Effector memory CD4-positive, alpha-beta T cell (primary cell): ENCODE results near the gene ACSF2.
A peak's percentile ranks its signal among the peaks of the same experiment; 100 is the strongest.

Experiments
- DNase-seq, 3 donors: peaks; one replicate each; pipeline ENCODE4 v3.0.0-alpha.2; 2020
- H3K27ac ChIP-seq: 2 replicates; pipeline ENCODE4 v1.7.0; 2013; ENCODE audit warnings: mild to moderate bottlenecking, low read length, moderate library complexity; ENCODE audit not compliant: insufficient read depth, poor library complexity, severe bottlenecking
- H3K27me3 ChIP-seq: replicated peaks from 2 replicates; pipeline ENCODE4 v1.7.0; 2013; ENCODE audit warnings: mild to moderate bottlenecking, low read length; ENCODE audit not compliant: insufficient read depth, control insufficient read depth, poor library complexity, severe bottlenecking
- H3K36me3 ChIP-seq: 2 replicates; pipeline ENCODE4 v1.7.0; 2013; ENCODE audit warnings: mild to moderate bottlenecking, low read length, moderate library complexity; ENCODE audit not compliant: control insufficient read depth, insufficient read depth
- H3K4me1 ChIP-seq: 2 replicates; pipeline ENCODE4 v1.7.0; 2013; ENCODE audit warnings: low read length, mild to moderate bottlenecking; ENCODE audit not compliant: control insufficient read depth, insufficient read depth, poor library complexity, severe bottlenecking
- H3K4me3 ChIP-seq: 2 replicates; pipeline ENCODE4 v1.7.0; 2013; ENCODE audit warnings: low read length, low read depth, mild to moderate bottlenecking; ENCODE audit not compliant: insufficient read depth, poor library complexity, severe bottlenecking
- H3K9me3 ChIP-seq: 2 replicates; pipeline ENCODE4 v1.7.0; 2013; ENCODE audit warnings: mild to moderate bottlenecking, low read length, moderate library complexity; ENCODE audit not compliant: control insufficient read depth

Gene ACSF2

GRCh38 chr17:50462446-50462845, 36.4 kb downstream of the ACSF2 start:
- no peaks in the 10 kb centered on the region for H3K4me1 ChIP-seq
- H3K36me3 ChIP-seq = no peaks in the 10 kb centered on the region
- DNase-seq = no peak
- H3K27ac ChIP-seq = no peak overlapping the region
- H3K27me3 ChIP-seq = no peaks in the 10 kb centered on the region
- H3K4me3 ChIP-seq = no peak overlapping the region
- H3K9me3 ChIP-seq = no peaks in the 10 kb centered on the region

- Histone ChIP-seq H3K27me3 (peaks cover 9% of the 10 kb centered on the region), H3K36me3 (no peaks in the 10 kb centered on the region), H3K4me3 (no peak overlapping the region), H3K27ac (no peak overlapping the region), H3K4me1 (peaks cover 7% of the 10 kb centered on the region), H3K9me3 (no peaks in the 10 kb centered on the region)
- DNase-seq = no peak
These were observed 38.1 kb downstream of the ACSF2 start for GRCh38 chr17:50464121-50464520.

- Histone ChIP-seq H3K36me3 (no peaks in the 10 kb centered on the region), H3K4me3 (no peak overlapping the region), H3K9me3 (no peaks in the 10 kb centered on the region), H3K27me3 (peaks cover 15% of the 10 kb centered on the region), H3K27ac (no peak overlapping the region), H3K4me1 (peaks cover 12% of the 10 kb centered on the region)
- DNase-seq = no peak
These were observed 38.7 kb downstream of the ACSF2 start for GRCh38 chr17:50464736-50465135.

GRCh38 chr17:50465171-50465570, 39.2 kb downstream of the ACSF2 start:
- Histone ChIP-seq H3K4me3 (no peak overlapping the region), H3K9me3 (no peaks in the 10 kb centered on the region), H3K27me3 (peaks cover 16% of the 10 kb centered on the region), H3K36me3 (no peaks in the 10 kb centered on the region), H3K27ac (no peak overlapping the region), H3K4me1 (peaks cover 12% of the 10 kb centered on the region)
- DNase-seq = no peak

GRCh38 chr17:50465635-50466034, 39.6 kb downstream of the ACSF2 start:
- Histone ChIP-seq H3K4me3 (no peak overlapping the region), H3K4me1 (peaks cover 12% of the 10 kb centered on the region), H3K36me3 (no peaks in the 10 kb centered on the region), H3K27me3 (peaks cover 16% of the 10 kb centered on the region), H3K9me3 (no peaks in the 10 kb centered on the region), H3K27ac (no peak overlapping the region)
- no peak for DNase-seq

GRCh38 chr17:50466371-50467113, 40.5 kb downstream of the ACSF2 start:
- Histone ChIP-seq H3K27ac (no peak overlapping the region), H3K36me3 (no peaks in the 10 kb centered on the region), H3K4me1 (peaks cover 12% of the 10 kb centered on the region), H3K9me3 (no peaks in the 10 kb centered on the region), H3K4me3 (no peak overlapping the region), H3K27me3 (peaks cover 16% of the 10 kb centered on the region)
- DNase-seq = no peak

- no peaks in the 10 kb centered on the region for H3K9me3 ChIP-seq
- H3K36me3 ChIP-seq = no peaks in the 10 kb centered on the region
- H3K27me3 ChIP-seq = peaks cover 16% of the 10 kb centered on the region
- no peak overlapping the region for H3K4me3 ChIP-seq
- H3K27ac ChIP-seq = no peak overlapping the region
- H3K4me1 ChIP-seq = peaks cover 12% of the 10 kb centered on the region
- DNase-seq = no peak
These were observed 41.3 kb downstream of the ACSF2 start for GRCh38 chr17:50467114-50467854.

GRCh38 chr17:50467855-50468303, 41.9 kb downstream of the ACSF2 start:
- no peaks in the 10 kb centered on the region for H3K36me3 ChIP-seq
- no peak for DNase-seq
- H3K27me3 ChIP-seq = peaks cover 16% of the 10 kb centered on the region
- no peak overlapping the region for H3K27ac ChIP-seq
- H3K4me1 ChIP-seq = peaks cover 12% of the 10 kb centered on the region
- H3K4me3 ChIP-seq = no peak overlapping the region
- H3K9me3 ChIP-seq = no peaks in the 10 kb centered on the region

- H3K27me3 ChIP-seq = peaks cover 16% of the 10 kb centered on the region
These were observed 42.5 kb downstream of the ACSF2 start, which contains the start of gene CHAD for GRCh38 chr17:50468304-50469207. Gene CHAD, minus strand, starts transcription at chr17:50468880. Its CDS starts 67 bp downstream, at chr17:50468813.

More at GRCh38 chr17:50468304-50469207, 42.5 kb downstream of the ACSF2 start, which contains the start of gene CHAD:
- Histone ChIP-seq H3K4me1 (peaks cover 12% of the 10 kb centered on the region), H3K27ac (no peak within 1 kb of the TSS), H3K4me3 (peak within 1 kb of the TSS; percentile 29), H3K36me3 (no peaks in the 10 kb centered on the region), H3K9me3 (no peaks in the 10 kb centered on the region)
- DNase-seq = no peak
